LNCAP (cell line): Measurements from ENCODE around the gene RGS17.

Experiments
- CTCF ChIP-seq: fragments of 450-650 bp; IDR thresholded peaks from 2 replicates; pipeline ENCODE4 v1.5.1; 2017; ENCODE audit warnings: mild to moderate bottlenecking

Gene RGS17

GRCh38 chr6:153099636-153100035, 31.4 kb downstream of the RGS17 start:
- TF ChIP-seq CTCF = no peak

GRCh38 chr6:153096792-153097191, 34.3 kb downstream of the RGS17 start:
- TF ChIP-seq CTCF = no peak

GRCh38 chr6:153096031-153096430, 35.1 kb downstream of the RGS17 start:
- no peak for TF ChIP-seq CTCF

- no peak for TF ChIP-seq CTCF
Observed at GRCh38 chr6:153092082-153093013, 38.7 kb downstream of the RGS17 start.

- TF ChIP-seq CTCF = no peak
Observed at GRCh38 chr6:153090241-153090930, 40.7 kb downstream of the RGS17 start.

- TF ChIP-seq CTCF = no peak
Observed at GRCh38 chr6:153088796-153089195, 42.3 kb downstream of the RGS17 start.

GRCh38 chr6:153087436-153087835, 43.6 kb downstream of the RGS17 start:
- no peak for TF ChIP-seq CTCF
